GM19395 (cell line): ENCODE results near the gene MGRN1.
"Not testable (repeated sequence)": the region's sequence is repeated elsewhere in the genome, so short reads cannot be mapped to it uniquely, and the experiment has no call there.

ENCODE experiments used
- ATAC-seq: cut with Tn5 transposase; IDR thresholded peaks from one replicate; pipeline ENCODE4 v1.9.1; 2021; ENCODE audit warnings: mild to moderate bottlenecking, moderate library complexity; ENCODE audit not compliant: unreplicated experiment

MGRN1 gene

GRCh38 chr16:4723071-4723767, 98.6 kb downstream of the MGRN1 start:
- ATAC-seq: no peak

- no peak for ATAC-seq
Measured at GRCh38 chr16:4724661-4725270, 100.1 kb downstream of the MGRN1 start.

GRCh38 chr16:4726616-4727015, 102.0 kb downstream of the MGRN1 start:
- ATAC-seq: no peak

- no peak for ATAC-seq
Measured at GRCh38 chr16:4728676-4729075, 104.0 kb downstream of the MGRN1 start.

- ATAC-seq: no peak
Measured at GRCh38 chr16:4729876-4730275, 105.2 kb downstream of the MGRN1 start.

- no peak for ATAC-seq
Measured at GRCh38 chr16:4733211-4733742, 108.7 kb downstream of the MGRN1 start.

GRCh38 chr16:4733747-4734062, 109.1 kb downstream of the MGRN1 start:
- ATAC-seq: peak; percentile 12

- peak; percentile 79 for ATAC-seq
Measured at GRCh38 chr16:4734063-4734729, 109.6 kb downstream of the MGRN1 start, which contains the start of the genes ANKS3 and DNAAF8. ANKS3 (minus strand) TSS chr16:4734271; CDS start chr16:4730149, 4,122 bp downstream. DNAAF8 (plus strand) TSS chr16:4734537; CDS start chr16:4736515, 1,978 bp downstream.

- ATAC-seq: peak; percentile 63
Measured at GRCh38 chr16:4734730-4735535, 110.3 kb downstream of the MGRN1 start.

- no peak for ATAC-seq
Measured at GRCh38 chr16:4736546-4736945, 111.9 kb downstream of the MGRN1 start.

- ATAC-seq: no peak
Measured at GRCh38 chr16:4737545-4737944, 112.9 kb downstream of the MGRN1 start.

GRCh38 chr16:4738370-4738769, 113.7 kb downstream of the MGRN1 start:
- not testable (repeated sequence) for ATAC-seq
